Neural cell (in vitro differentiated cells): Measurements from ENCODE around the gene ADISSP. TPM values are rescaled to one million over a fixed set of nuclear protein-coding genes. Genes with fewer than 3 reads are reported as not detected.

Experiments used
- H2AFZ ChIP-seq: fragments of 200-600, 300-800 bp; sonication (generic), shearing (Covaris generic); 2 replicates; pipeline ENCODE4 v1.6.0; 2014; ENCODE audit warnings: low read depth, mild to moderate bottlenecking, antibody characterized with exemption, low read length, moderate library complexity
- H3F3A ChIP-seq: fragments of 200-600 bp; shearing (Covaris generic); 2 replicates; pipeline ENCODE4 v1.6.1; 2016; ENCODE audit warnings: mild to moderate bottlenecking, moderate library complexity, mixed read lengths, antibody characterized with exemption, low read length; ENCODE audit not compliant: insufficient read depth, poor library complexity, severe bottlenecking
- H3K27ac ChIP-seq: fragments of 200-600, 300-800 bp; sonication (generic), shearing (Covaris generic); 2 replicates; pipeline ENCODE4 v1.5.1; 2014; ENCODE audit warnings: mild to moderate bottlenecking, low read length, moderate library complexity
- H3K27me3 ChIP-seq: fragments of 300-800, 200-600 bp; sonication (generic), shearing (Covaris generic); 2 replicates; pipeline ENCODE4 v1.6.0; 2014; ENCODE audit warnings: mild to moderate bottlenecking, low read depth, low read length, moderate library complexity; ENCODE audit not compliant: insufficient read depth
- H3K36me3 ChIP-seq: fragments of 300-800, 200-600 bp; sonication (generic), shearing (Covaris generic); 2 replicates; pipeline ENCODE4 v1.5.1; 2014; ENCODE audit warnings: mild to moderate bottlenecking, antibody characterized with exemption, low read length, moderate library complexity; ENCODE audit not compliant: insufficient read depth
- H3K4me2 ChIP-seq: fragments of 300-800, 200-600 bp; sonication (generic), shearing (Covaris generic); 2 replicates; pipeline ENCODE4 v1.6.0; 2014; ENCODE audit warnings: mild to moderate bottlenecking, low read length
- H3K4me3 ChIP-seq: fragments of 300-800, 200-600 bp; sonication (generic), shearing (Covaris generic); 2 replicates; pipeline ENCODE4 v1.5.1; 2014; ENCODE audit warnings: mild to moderate bottlenecking, low read length, moderate library complexity
- H3K79me2 ChIP-seq: fragments of 200-600 bp; shearing (Covaris generic); replicated peaks from 2 replicates; pipeline ENCODE4 v1.6.0; 2014; ENCODE audit warnings: mild to moderate bottlenecking, low read length, moderate library complexity; ENCODE audit not compliant: insufficient read depth
- H3K9ac ChIP-seq: fragments of 300-800, 200-600 bp; sonication (generic), shearing (Covaris generic); 2 replicates; pipeline ENCODE4 v1.6.1; 2016; ENCODE audit warnings: mild to moderate bottlenecking, low read length, mixed read lengths
- H3K9me2 ChIP-seq: fragments of 200-600 bp; shearing (Covaris generic); 2 replicates; pipeline ENCODE4 v1.6.1; 2016; ENCODE audit warnings: mild to moderate bottlenecking, low read length, mixed read lengths; ENCODE audit not compliant: insufficient read depth
- H3K9me3 ChIP-seq: fragments of 200-600, 300-800 bp; sonication (generic), shearing (Covaris generic); 2 replicates; pipeline ENCODE4 v1.6.1; 2016; ENCODE audit warnings: mild to moderate bottlenecking, mixed run types, low read length, moderate library complexity, mixed read lengths
- H4K20me1 ChIP-seq: fragments of 200-600 bp; shearing (Covaris generic); 2 replicates; pipeline ENCODE4 v1.6.1; 2016; ENCODE audit warnings: mild to moderate bottlenecking, mixed run types; ENCODE audit not compliant: insufficient read depth
- EP300 ChIP-seq: fragments of 450-650 bp; conservative IDR thresholded peaks from 2 replicates; pipeline ENCODE4 v1.6.1; 2014; ENCODE audit warnings: antibody characterized with exemption, mild to moderate bottlenecking, moderate library complexity; ENCODE audit not compliant: poor library complexity, severe bottlenecking
- EZH2 ChIP-seq: fragments of 200-600, 300-800 bp; shearing (Covaris generic), sonication (generic); IDR thresholded peaks from 2 replicates; pipeline ENCODE4 v1.6.1; 2014; ENCODE audit warnings: antibody characterized with exemption, low read length, borderline replicate concordance, mild to moderate bottlenecking; ENCODE audit not compliant: insufficient read depth, poor library complexity, severe bottlenecking
- MXI1 ChIP-seq: fragments of 450-650 bp; conservative IDR thresholded peaks from 2 replicates; pipeline ENCODE4 v1.6.1; 2014; ENCODE audit warnings: antibody characterized with exemption, mild to moderate bottlenecking; ENCODE audit not compliant: poor library complexity, severe bottlenecking
- POLR2AphosphoS5 ChIP-seq: IDR thresholded peaks from 2 replicates; pipeline ENCODE4 v1.6.1; 2012
- RAD21 ChIP-seq: fragments of 450-650 bp; conservative IDR thresholded peaks from 2 replicates; pipeline ENCODE4 v1.6.1; 2014; ENCODE audit warnings: antibody characterized with exemption, mild to moderate bottlenecking, moderate library complexity
- SMC3 ChIP-seq: fragments of 450-650 bp; conservative IDR thresholded peaks from 2 replicates; pipeline ENCODE4 v1.6.1; 2014; ENCODE audit warnings: antibody characterized with exemption, mild to moderate bottlenecking, moderate library complexity; ENCODE audit not compliant: poor library complexity
- TAF1 ChIP-seq: IDR thresholded peaks from 2 replicates; pipeline ENCODE4 v1.6.1; 2012; ENCODE audit warnings: low read depth
- polyA minus RNA-seq: library from RNA; depleted of rRNA, polyadenylated mRNA; stranded (reverse); fragments of >200 nt; gene quantifications from 2 replicates; pipeline ENCODE4 v1.2.3, GENCODE V29; 2014
- polyA plus RNA-seq: library from polyadenylated mRNA; depleted of rRNA; stranded (reverse); fragments of >200 nt; gene quantifications from 2 replicates; pipeline ENCODE4 v1.2.3, GENCODE V29; 2014
- TF ChIP-seq, protein P1 (sequence below): fragments of 450-650 bp; IDR thresholded peaks from 2 replicates; pipeline ENCODE4 v1.5.1; 2014; ENCODE audit warnings: antibody characterized with exemption, mild to moderate bottlenecking, moderate library complexity; ENCODE audit not compliant: poor library complexity, severe bottlenecking
- TF ChIP-seq, protein P2 (sequence below): IDR thresholded peaks from 2 replicates; pipeline ENCODE4 v1.6.1; 2012; ENCODE audit warnings: borderline replicate concordance

Gene ADISSP
- polyA plus RNA-seq (39.8 and 48.7 TPM in 2 replicates), polyA minus RNA-seq (16.1 and 19.2 TPM in 2 replicates)

DNA sequence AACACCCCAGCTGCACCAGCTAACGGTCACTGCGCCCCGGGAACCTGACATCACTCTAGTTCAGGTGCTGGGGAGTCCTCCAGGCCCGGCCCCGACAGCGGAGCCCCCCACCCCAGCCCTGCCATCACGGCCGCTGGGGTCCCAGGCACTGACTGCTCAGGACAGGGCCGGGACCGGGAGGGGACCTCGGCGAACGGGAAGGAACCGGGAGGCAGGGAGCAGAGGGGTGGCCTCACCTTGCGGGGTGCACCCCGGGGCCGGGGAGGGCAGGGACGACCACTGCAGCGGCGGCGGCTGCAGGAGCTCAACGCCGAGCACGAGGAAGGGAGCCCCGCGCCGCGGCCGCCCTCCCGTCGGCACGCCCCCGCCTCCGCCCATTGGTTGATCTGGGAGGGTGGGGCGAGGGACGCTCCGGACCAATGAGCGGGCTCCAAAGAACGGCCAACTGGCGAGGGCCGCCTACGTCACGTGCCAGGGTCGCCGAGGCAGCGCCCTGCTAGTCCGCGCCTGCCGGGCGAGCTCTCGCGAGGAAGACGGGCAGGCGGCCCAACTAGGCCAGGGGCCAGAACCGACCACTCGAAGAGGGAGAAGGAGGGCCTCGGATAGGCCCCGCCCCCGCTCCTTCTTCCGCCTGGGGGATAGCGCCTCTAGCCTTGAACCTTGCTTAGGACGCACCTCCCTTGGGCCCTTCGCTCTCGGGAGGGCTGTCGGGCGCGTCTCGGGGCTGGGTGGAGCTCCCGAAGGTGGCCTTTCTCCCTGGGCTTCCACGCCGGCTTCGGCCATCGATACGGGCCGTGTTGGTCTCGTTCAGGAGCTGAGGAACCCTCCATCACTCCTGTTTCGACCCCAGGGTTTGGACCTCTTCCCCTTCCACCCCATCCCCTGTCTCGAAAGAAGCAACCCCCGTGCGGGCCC lies at the start of gene ADISSP:
TSS of gene ADISSP (minus strand) at position 327 of the 915 bp plus-strand sequence. CDS start 7,653 bp downstream, outside the sequence.
- H3K4me3 ChIP-seq: peak within 1 kb of the TSS; percentile 100
- H3K9me2 ChIP-seq: no peaks in the 10 kb centered on the region
- H3K27me3 ChIP-seq: no peaks in the 10 kb centered on the region
- H2AFZ ChIP-seq: peak within 1 kb of the TSS; percentile 65
- no peaks in the 10 kb centered on the region for H3K36me3 ChIP-seq
- no peaks in the 10 kb centered on the region for H3F3A ChIP-seq
- peak within 1 kb of the TSS; percentile 100 for H3K9ac ChIP-seq
- TF ChIP-seq, protein P1, sequence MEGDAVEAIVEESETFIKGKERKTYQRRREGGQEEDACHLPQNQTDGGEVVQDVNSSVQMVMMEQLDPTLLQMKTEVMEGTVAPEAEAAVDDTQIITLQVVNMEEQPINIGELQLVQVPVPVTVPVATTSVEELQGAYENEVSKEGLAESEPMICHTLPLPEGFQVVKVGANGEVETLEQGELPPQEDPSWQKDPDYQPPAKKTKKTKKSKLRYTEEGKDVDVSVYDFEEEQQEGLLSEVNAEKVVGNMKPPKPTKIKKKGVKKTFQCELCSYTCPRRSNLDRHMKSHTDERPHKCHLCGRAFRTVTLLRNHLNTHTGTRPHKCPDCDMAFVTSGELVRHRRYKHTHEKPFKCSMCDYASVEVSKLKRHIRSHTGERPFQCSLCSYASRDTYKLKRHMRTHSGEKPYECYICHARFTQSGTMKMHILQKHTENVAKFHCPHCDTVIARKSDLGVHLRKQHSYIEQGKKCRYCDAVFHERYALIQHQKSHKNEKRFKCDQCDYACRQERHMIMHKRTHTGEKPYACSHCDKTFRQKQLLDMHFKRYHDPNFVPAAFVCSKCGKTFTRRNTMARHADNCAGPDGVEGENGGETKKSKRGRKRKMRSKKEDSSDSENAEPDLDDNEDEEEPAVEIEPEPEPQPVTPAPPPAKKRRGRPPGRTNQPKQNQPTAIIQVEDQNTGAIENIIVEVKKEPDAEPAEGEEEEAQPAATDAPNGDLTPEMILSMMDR: no peak
- no peak for TF ChIP-seq EP300
- peak; percentile 81 for TF ChIP-seq TAF1
- no peak for TF ChIP-seq SMC3
- peak; percentile 97 for TF ChIP-seq MXI1
- TF ChIP-seq POLR2AphosphoS5: peak; percentile 85
- TF ChIP-seq, protein P2, sequence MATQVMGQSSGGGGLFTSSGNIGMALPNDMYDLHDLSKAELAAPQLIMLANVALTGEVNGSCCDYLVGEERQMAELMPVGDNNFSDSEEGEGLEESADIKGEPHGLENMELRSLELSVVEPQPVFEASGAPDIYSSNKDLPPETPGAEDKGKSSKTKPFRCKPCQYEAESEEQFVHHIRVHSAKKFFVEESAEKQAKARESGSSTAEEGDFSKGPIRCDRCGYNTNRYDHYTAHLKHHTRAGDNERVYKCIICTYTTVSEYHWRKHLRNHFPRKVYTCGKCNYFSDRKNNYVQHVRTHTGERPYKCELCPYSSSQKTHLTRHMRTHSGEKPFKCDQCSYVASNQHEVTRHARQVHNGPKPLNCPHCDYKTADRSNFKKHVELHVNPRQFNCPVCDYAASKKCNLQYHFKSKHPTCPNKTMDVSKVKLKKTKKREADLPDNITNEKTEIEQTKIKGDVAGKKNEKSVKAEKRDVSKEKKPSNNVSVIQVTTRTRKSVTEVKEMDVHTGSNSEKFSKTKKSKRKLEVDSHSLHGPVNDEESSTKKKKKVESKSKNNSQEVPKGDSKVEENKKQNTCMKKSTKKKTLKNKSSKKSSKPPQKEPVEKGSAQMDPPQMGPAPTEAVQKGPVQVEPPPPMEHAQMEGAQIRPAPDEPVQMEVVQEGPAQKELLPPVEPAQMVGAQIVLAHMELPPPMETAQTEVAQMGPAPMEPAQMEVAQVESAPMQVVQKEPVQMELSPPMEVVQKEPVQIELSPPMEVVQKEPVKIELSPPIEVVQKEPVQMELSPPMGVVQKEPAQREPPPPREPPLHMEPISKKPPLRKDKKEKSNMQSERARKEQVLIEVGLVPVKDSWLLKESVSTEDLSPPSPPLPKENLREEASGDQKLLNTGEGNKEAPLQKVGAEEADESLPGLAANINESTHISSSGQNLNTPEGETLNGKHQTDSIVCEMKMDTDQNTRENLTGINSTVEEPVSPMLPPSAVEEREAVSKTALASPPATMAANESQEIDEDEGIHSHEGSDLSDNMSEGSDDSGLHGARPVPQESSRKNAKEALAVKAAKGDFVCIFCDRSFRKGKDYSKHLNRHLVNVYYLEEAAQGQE: peak; percentile 72
- no peak for TF ChIP-seq EZH2
- TF ChIP-seq RAD21: no peak
- H3K9me3 ChIP-seq: no peaks in the 10 kb centered on the region
- H3K27ac ChIP-seq: peak within 1 kb of the TSS; percentile 100
- peak within 1 kb of the TSS; percentile 86 for H3K4me2 ChIP-seq
- H3K79me2 ChIP-seq: peaks cover 20% of the 10 kb centered on the region
- no peaks in the 10 kb centered on the region for H4K20me1 ChIP-seq

DNA sequence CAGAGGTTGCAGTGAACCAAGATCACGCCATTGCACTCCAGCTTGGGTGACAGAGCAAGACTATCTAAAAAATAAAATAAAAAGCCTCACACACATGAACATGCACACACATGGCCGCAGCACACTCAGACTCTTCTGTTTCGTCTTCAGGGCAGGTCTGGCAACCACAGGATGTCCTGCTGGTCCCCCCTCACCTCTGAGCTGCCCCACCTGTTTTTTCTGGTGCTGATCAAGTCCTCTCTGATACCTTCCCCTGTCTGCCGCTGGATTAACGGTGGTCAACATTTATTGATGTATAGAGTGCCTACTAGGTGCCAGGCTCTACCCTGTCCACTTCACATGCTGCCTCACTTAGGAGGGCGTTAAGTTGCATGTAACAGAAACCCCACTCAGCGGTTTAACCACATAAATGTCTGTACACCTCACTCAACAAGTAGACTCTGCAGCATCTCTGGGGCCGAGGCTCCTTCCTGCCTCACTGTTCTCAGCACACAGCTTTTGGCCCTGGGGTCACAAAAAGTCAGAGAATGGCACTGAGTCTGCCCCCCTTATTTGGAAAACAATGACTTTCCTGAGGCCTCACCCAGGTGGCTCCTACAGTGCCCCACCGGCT lies 48.3 kb upstream of the ADISSP start:
- H3K36me3 ChIP-seq: no peaks in the 10 kb centered on the region
- no peaks in the 10 kb centered on the region for H3K27me3 ChIP-seq
- no peaks in the 10 kb centered on the region for H3K79me2 ChIP-seq
- no peaks in the 10 kb centered on the region for H4K20me1 ChIP-seq
- TF ChIP-seq EZH2 (no peak), EP300 (no peak), MXI1 (no peak), SMC3 (no peak), TAF1 (no peak), POLR2AphosphoS5 (no peak), RAD21 (no peak)
- TF ChIP-seq, protein P1: no peak
- TF ChIP-seq, protein P2: no peak
- no peak overlapping the region for H3K27ac ChIP-seq
- H3K4me2 ChIP-seq: no peak overlapping the region
- no peak overlapping the region for H3K9ac ChIP-seq
- no peak overlapping the region for H3K4me3 ChIP-seq
- no peak overlapping the region for H2AFZ ChIP-seq
- no peaks in the 10 kb centered on the region for H3K9me2 ChIP-seq
- H3F3A ChIP-seq: peaks cover 7% of the 10 kb centered on the region
- H3K9me3 ChIP-seq: no peaks in the 10 kb centered on the region
